Heart left ventricle (tissue), 16 donors: ENCODE data around the gene SETBP1. TPM values are rescaled to one million over a fixed set of nuclear protein-coding genes. Genes with fewer than 3 reads are reported as not detected.

ENCODE experiments used
- ATAC-seq, 4 donors: fragments of 200-7000 bp; cut with Tn5 transposase; one replicate each; pipeline ENCODE4 v1.9.1; 2020 to 2022; ENCODE audit warnings: moderate library complexity in 4 of 4, mild to moderate bottlenecking in 3 of 4, moderate number of reproducible peaks in 1 of 4
- DNase-seq, 5 donors: peaks; one replicate each; pipeline ENCODE4 v3.0.0-alpha.2; 2020
- H3K27ac ChIP-seq, 12 donors: fragments of 200-600 bp; sonication (generic) in 4 of 12; one replicate each; pipeline versions ENCODE4 v1.5.0 to v1.8.0; 2016 to 2022; ENCODE audit warnings: mild to moderate bottlenecking in 2 of 12
- H3K27me3 ChIP-seq, 9 donors: fragments of 200-600 bp; sonication (generic) in 2 of 9; one replicate each; pipeline versions ENCODE4 v1.5.1 to v1.8.0; 2016 to 2022; ENCODE audit warnings: mild to moderate bottlenecking in 3 of 9
- H3K36me3 ChIP-seq, 9 donors: fragments of 200-600 bp; sonication (generic) in 2 of 9; one replicate each; pipeline versions ENCODE4 v1.5.0 to v1.8.0; 2018 to 2022; ENCODE audit warnings: mild to moderate bottlenecking in 2 of 9
- H3K4me1 ChIP-seq, 12 donors: fragments of 200-600 bp; sonication (generic) in 4 of 12; one replicate each; pipeline versions ENCODE4 v1.5.0 to v1.8.0; 2016 to 2022; ENCODE audit warnings: mild to moderate bottlenecking in 3 of 12
- H3K4me3 ChIP-seq, 12 donors: fragments of 200-600 bp; sonication (generic) in 4 of 12; one replicate each; pipeline versions ENCODE4 v1.5.0 to v1.8.0; 2017 to 2022; ENCODE audit warnings: mild to moderate bottlenecking in 9 of 12, moderate library complexity in 4 of 12
- H3K9me3 ChIP-seq, 12 donors: fragments of 200-600 bp; sonication (generic) in 4 of 12; one replicate each; pipeline versions ENCODE4 v1.5.0 to v1.8.0; 2016 to 2022; ENCODE audit warnings: mild to moderate bottlenecking in 1 of 12
- CTCF ChIP-seq, 12 donors: fragments of 200-600 bp; sonication (generic) in 4 of 12; IDR thresholded peaks; one replicate each; pipeline versions ENCODE4 v1.5.0 to v1.8.0; 2018 to 2022; ENCODE audit warnings: antibody characterized with exemption in 12 of 12, mild to moderate bottlenecking in 5 of 12
- POLR2A ChIP-seq, 2 donors: fragments of 450-650 bp; IDR thresholded peaks; one replicate each; pipeline ENCODE4 v1.6.1; 2017; ENCODE audit warnings: antibody characterized with exemption in 2 of 2, mild to moderate bottlenecking in 2 of 2, moderate library complexity in 2 of 2
- WGBS, 4 donors: extraction: QIAGEN DNeasy Blood & Tissue Kit in 2 of 4; methylation state at CpG; one replicate each; pipeline versions ENCODE4 v1.1.5 to v1.1.7; 2013 to 2018; 5-methylcytosine and 5-hydroxymethylcytosine counted together
- intact Hi-C, 10 donors: fragments of 100-400 bp; cut with DNase I; formaldehyde crosslinking; loops; one replicate each; pipeline versions ENCODE4 v1.11.1 to v1.14.2; 2022
- polyA plus RNA-seq, 2 donors: library from polyadenylated mRNA; stranded (reverse); fragments of 200-250 nt; gene quantifications; one replicate each; pipeline ENCODE4 v1.2.3, GENCODE V29; 2013
- total RNA-seq, 9 donors: library from RNA; depleted of rRNA in 2 of 9; stranded (reverse); fragments of >200 nt in 2 of 9; fragmentation: NEBNext Ultra II Directional in 3 of 9; extraction: Animal tissue kit (Norgen Biotek cat#: 25700) in 3 of 9; gene quantifications; one replicate each; pipeline versions ENCODE4 v1.1.0 to v1.2.4, GENCODE V29; 2016 to 2023
- donor health status: ischemic (EF 13 %, LVEDD 7.1; RV severe dilation, severe dysfunction).
- donor health status: healthy with polysubstance abuse.
- donor health status: DM: no; HTN: yes; CAD: no.
- donor health status: DM: no; HTN: no; CAD: no.
- donor health status: ischemic (EF 25% LVEDD 6.9; RV normal size, moderate dysfunction).
- donor health status: ischemic (EF 25% LVEDD 5.7; RV mildly dilated, moderate dysfunction).
- donor health status: healthy.
- donor health status: DM: yes; HTN: yes; CAD: no.
- donor health status: ischemic (EF 35%, LVEDD 5.7; RV mildly dilated, moderate dysfunction).
- donor health status: nonischemic (EF 11% LVEDD 7.7; RV severe dilation, severe dysfunction).
- donor health status: DM: yes; HTN: yes; CAD: no.
- donor health status: PGD.
- donor health status: ischemic (EF 29% LVEDD 5.4; RV normal size, mild dysfunction).
- donor health status: nonischemic (EF 23%, LVEDD 6.1; RV moderate dilation, normal function).

SETBP1 gene
- total and polyA plus RNA-seq, 11 donors, result 1.2 to 10.6 (median 5.5) TPM

DNA sequence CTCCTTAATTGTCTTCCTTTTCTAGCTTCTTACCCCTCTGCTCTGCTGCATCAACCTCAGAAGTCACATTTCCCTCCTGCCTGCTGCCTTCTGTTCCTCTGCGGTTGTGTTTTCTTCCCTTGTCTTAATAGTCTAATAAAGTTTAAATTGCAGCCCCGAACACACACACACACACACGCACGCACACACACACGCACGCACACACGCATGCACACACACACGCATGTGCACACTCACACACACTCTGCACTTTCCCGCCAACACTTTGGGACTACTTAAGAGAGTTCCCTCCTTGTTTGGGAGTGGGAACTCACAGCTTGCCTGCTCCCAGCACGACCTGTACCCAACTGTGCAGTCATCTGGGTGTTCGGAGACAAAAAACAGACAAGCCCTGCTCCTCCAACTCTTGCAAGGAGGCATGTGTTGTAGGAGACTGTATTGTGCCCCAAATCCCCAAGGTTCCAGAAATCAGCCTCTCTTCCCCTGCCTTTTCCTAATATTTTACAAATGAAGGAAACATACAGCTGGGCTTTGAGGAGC is 99.1 kb downstream of the SETBP1 start:
- ATAC-seq (peak; percentile 44 to 64 (median 52)), DNase-seq (no peak)
- Histone ChIP-seq H3K36me3 (no peaks in the 10 kb centered on the region), H3K4me3 (no peak overlapping the region), H3K27me3 (peaks cover 0 to 5% (median 0%) of the 10 kb centered on the region in 9 donors), H3K4me1 (peaks cover 0 to 53% (median 21%) of the 10 kb centered on the region in 12 donors), H3K27ac (peak overlapping the region in 1 of 12 donors; percentile 69), H3K9me3 (no peaks in the 10 kb centered on the region)
- intact Hi-C loops, result loop anchor here in 3 of 10 donors (5.0 to 10.0 kb wide), 4 partner anchors 42 to 98 kb away; partner anchors contain the start of gene SETBP1 (in 2 of the 3)
- TF ChIP-seq POLR2A (IDR thresholded peaks at IDR 0.05) (no peak), CTCF (IDR thresholded peaks at IDR 0.05) (no peak)
- WGBS, 4 donors, result 80 to 88% (median 83%) methylated on average over 11 of the region's 11 CpGs

DNA sequence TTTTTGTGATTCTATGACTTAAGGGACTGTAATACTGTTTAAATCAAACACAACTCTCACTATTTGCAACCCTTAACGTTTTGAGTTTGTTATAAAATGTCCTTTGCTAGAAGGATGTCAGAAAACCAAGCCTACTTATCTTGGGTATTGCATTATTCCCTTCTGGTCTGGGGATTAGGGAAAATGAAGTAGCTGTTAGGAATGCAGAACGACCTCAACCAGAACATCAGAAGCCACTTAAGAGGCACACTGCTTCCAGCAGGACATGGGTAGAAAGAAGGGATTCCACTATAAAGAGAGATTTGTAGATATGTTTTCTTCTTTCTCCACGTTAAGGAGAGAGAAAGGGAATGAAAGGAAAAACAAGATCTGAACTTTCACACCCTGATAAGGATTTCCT is 101.2 kb downstream of the SETBP1 start:
- Histone ChIP-seq H3K27ac (peak overlapping the region in 4 of 12 donors; percentile 15 to 69 (median 41)), H3K4me1 (peaks cover 0 to 53% (median 21%) of the 10 kb centered on the region in 12 donors), H3K4me3 (no peak overlapping the region), H3K36me3 (no peaks in the 10 kb centered on the region), H3K9me3 (no peaks in the 10 kb centered on the region), H3K27me3 (peaks cover 0 to 5% (median 0%) of the 10 kb centered on the region in 9 donors)
- TF ChIP-seq POLR2A (IDR thresholded peaks at IDR 0.05) (no peak), CTCF (IDR thresholded peaks at IDR 0.05) (no peak)
- intact Hi-C loops, result loop anchor here in 1 of 10 donors (10.0 kb wide), 1 partner anchor 97 kb away; the partner anchor contains the start of gene SETBP1
- ATAC-seq (peak in 2 of 4 donors; percentile 57 to 65), DNase-seq (no peak)
- WGBS, 4 donors, result 46 to 65% (median 50%) methylated on average over 3 of the region's 3 CpGs

- Histone ChIP-seq H3K27me3 (peaks cover 0 to 5% (median 0%) of the 10 kb centered on the region in 9 donors), H3K9me3 (no peaks in the 10 kb centered on the region), H3K4me3 (no peak overlapping the region), H3K4me1 (peaks cover 0 to 46% (median 21%) of the 10 kb centered on the region in 12 donors), H3K36me3 (no peaks in the 10 kb centered on the region), H3K27ac (peak overlapping the region in 3 of 12 donors; percentile 0 to 69 (median 1))
- DNase-seq (no peak), ATAC-seq (no peak)
- intact Hi-C loops, result loop anchor here in 1 of 10 donors (10.0 kb wide), 1 partner anchor 98 kb away; the partner anchor contains the start of gene SETBP1
- 82 to 90% (median 87%) methylated on average over 5 of the region's 5 CpGs for WGBS, 4 donors
- TF ChIP-seq CTCF (IDR thresholded peaks at IDR 0.05), result no peak
Observed at GRCh38 chr18:44782617-44783016, 101.9 kb downstream of the SETBP1 start.

- intact Hi-C loops, result loop anchor here in 1 of 10 donors (10.0 kb wide), 1 partner anchor 99 kb away; the partner anchor contains the start of gene SETBP1
- no peak overlapping the region for H3K27ac ChIP-seq
- DNase-seq (no peak), ATAC-seq (no peak)
- H3K4me1 ChIP-seq, result peaks cover 0 to 39% (median 19%) of the 10 kb centered on the region in 12 donors
- H3K27me3 ChIP-seq, result peaks cover 0 to 5% (median 0%) of the 10 kb centered on the region in 9 donors
- WGBS, 4 donors, result 66 to 79% (median 72%) methylated on average over 1 of the region's 1 CpG
- TF ChIP-seq CTCF (IDR thresholded peaks at IDR 0.05) (no peak), POLR2A (IDR thresholded peaks at IDR 0.05) (no peak)
- H3K9me3 ChIP-seq, result no peaks in the 10 kb centered on the region
- H3K4me3 ChIP-seq, result no peak overlapping the region
- no peaks in the 10 kb centered on the region for H3K36me3 ChIP-seq
Observed at GRCh38 chr18:44783371-44783770, 102.7 kb downstream of the SETBP1 start.
